K562 (cell line): ENCODE data around the gene CTF1. TPM values are rescaled to one million over a fixed set of nuclear protein-coding genes. Genes with fewer than 3 reads are reported as not detected.

ENCODE experiments used
- ATAC-seq: fragments of 200-7000 bp; cut with Tn5 transposase; 3 replicates; pipeline ENCODE4 v1.9.1; 2020; ENCODE audit warnings: moderate library complexity
- BruUV-seq: library from RNA; stranded (reverse); fragments of 400-500 nt; replicated peaks from 2 replicates; lab custom pipeline; 2021; lab: Mats Ljungman, UMichigan
- CTCF ChIA-PET: fragments of 300-600 bp; formaldehyde crosslinking; extraction: SDS; loops from one replicate; lab custom pipeline; 2021; ENCODE audit warnings: low intra/inter-chr PET ratio; lab: Yijun Ruan, JAX
- POLR2A ChIA-PET: fragments of 300-600, 350-650 bp; sonication (Branson Sonifier 250); formaldehyde crosslinking; extraction: SDS; loops from one replicate; lab custom pipeline; 2021; ENCODE audit warnings: antibody characterized with exemption, inconsistent platforms; lab: Yijun Ruan, JAX
- DNase-seq, 4 experiments: peaks; one replicate each; pipeline versions ENCODE4 v3.0.0 to v3.0.0-alpha.2; 2011 to 2018; ENCODE audit warnings: low spot score in 3 of 4, mixed read lengths in 3 of 4; ENCODE audit errors: extremely low read depth in 1 of 4
- FAIRE-seq: peaks from 2 replicates; lab custom pipeline; 2011; peaks lifted over from hg19 to GRCh38; lab: Jason Lieb, UNC
- H2AFZ ChIP-seq: 2 replicates; pipeline ENCODE4 v1.6.0; 2011; ENCODE audit warnings: low read depth, low read length, control low read depth, inconsistent platforms
- H3K27ac ChIP-seq: fragments of 200-600 bp; 3 replicates; pipeline ENCODE4 v1.8.0; 2011; ENCODE audit warnings: low read depth, mild to moderate bottlenecking, control low read depth, inconsistent platforms, low read length, moderate library complexity, mixed read lengths; ENCODE audit errors: extremely low read depth
- H3K27me3 ChIP-seq, 2 experiments: fragments of 300-600 bp in 1 of 2; 2 replicates in 1 of 2; 3 replicates in 1 of 2; pipeline versions ENCODE4 v1.6.0 to v1.8.0; 2011; ENCODE audit warnings: inconsistent platforms in 2 of 2, low read length in 2 of 2, mild to moderate bottlenecking in 1 of 2, mixed read lengths in 1 of 2, moderate library complexity in 1 of 2; ENCODE audit not compliant: control insufficient read depth in 2 of 2, insufficient read depth in 2 of 2
- H3K36me3 ChIP-seq: fragments of 300-600 bp; 3 replicates; pipeline ENCODE4 v1.8.0; 2011; ENCODE audit warnings: mild to moderate bottlenecking, low read length, inconsistent platforms; ENCODE audit not compliant: control insufficient read depth, insufficient read depth
- H3K4me1 ChIP-seq, 2 experiments: fragments of 200-600 bp in 1 of 2; replicated peaks in 1 of 2; 2 replicates in 1 of 2; 3 replicates in 1 of 2; pipeline versions ENCODE4 v1.5.1 to v1.8.0; 2011; ENCODE audit warnings: inconsistent platforms in 2 of 2, low read length in 2 of 2, mild to moderate bottlenecking in 1 of 2, mixed read lengths in 1 of 2, moderate library complexity in 1 of 2; ENCODE audit not compliant: control insufficient read depth in 2 of 2, insufficient read depth in 2 of 2
- H3K4me2 ChIP-seq: 2 replicates; pipeline ENCODE4 v1.6.1; 2011; ENCODE audit warnings: low read length, control low read depth, inconsistent platforms, mixed read lengths; ENCODE audit not compliant: insufficient read depth
- H3K4me3 ChIP-seq: fragments of 200-600 bp; sonication (generic), shearing (Covaris generic); 2 replicates; pipeline ENCODE4 v1.5.1; 2016; ENCODE audit warnings: control low read depth, inconsistent platforms
- H3K79me2 ChIP-seq: fragments of 200-600 bp; 3 replicates; pipeline ENCODE4 v1.8.0; 2011; ENCODE audit warnings: low read length, inconsistent platforms; ENCODE audit not compliant: control insufficient read depth, insufficient read depth
- H3K9ac ChIP-seq, 2 experiments: 2 replicates each; pipeline versions ENCODE4 v1.6.0 to v1.6.1; 2011; ENCODE audit warnings: low read depth in 2 of 2, low read length in 2 of 2, control low read depth in 1 of 2, inconsistent platforms in 1 of 2, mild to moderate bottlenecking in 1 of 2, mixed read lengths in 1 of 2; ENCODE audit not compliant: insufficient read depth in 1 of 2
- H3K9me1 ChIP-seq: one replicate; pipeline ENCODE4 v1.6.0; 2011; ENCODE audit warnings: inconsistent platforms, mild to moderate bottlenecking, low read length, moderate library complexity; ENCODE audit not compliant: control insufficient read depth, insufficient read depth
- H3K9me3 ChIP-seq: replicated peaks from 2 replicates; pipeline ENCODE4 v1.5.1; 2011; ENCODE audit warnings: low read depth, low read length, inconsistent platforms; ENCODE audit not compliant: control insufficient read depth, insufficient read depth
- H4K20me1 ChIP-seq: replicated peaks from 2 replicates; pipeline ENCODE4 v1.6.1; 2011; ENCODE audit warnings: low read length, inconsistent platforms, mixed read lengths; ENCODE audit not compliant: control insufficient read depth, insufficient read depth
- HDGF ChIP-seq: fragments of 450-650 bp; IDR thresholded peaks from 2 replicates; pipeline ENCODE4 v1.6.1; 2016
- ILK ChIP-seq: fragments of 450-650 bp; IDR thresholded peaks from 2 replicates; pipeline ENCODE4 v1.6.1; 2016; ENCODE audit warnings: missing genetic modification characterization, low read depth, mild to moderate bottlenecking, missing compliant biosample characterization, moderate library complexity, borderline replicate concordance
- KLF6 ChIP-seq: fragments of 250-450 bp; sonication (Bioruptor Pico); IDR thresholded peaks from 2 replicates; pipeline ENCODE4 v1.4.0; 2020; ENCODE audit warnings: mild to moderate bottlenecking, moderate library complexity, borderline replicate concordance
- NONO ChIP-seq, 2 experiments: fragments of 200-400 bp in 1 of 2; fragments of 450-650 bp in 1 of 2; formaldehyde crosslinking in 1 of 2; IDR thresholded peaks; 2 replicates each; pipeline ENCODE4 v1.6.1; 2017; ENCODE audit warnings: low read depth in 2 of 2, mild to moderate bottlenecking in 2 of 2, moderate library complexity in 2 of 2, low read length in 1 of 2
- PHB2 ChIP-seq: fragments of 450-650 bp; IDR thresholded peaks from 2 replicates; pipeline ENCODE4 v1.6.1; 2017; ENCODE audit warnings: low read depth
- POLR2G ChIP-seq: fragments of 200-400 bp; formaldehyde crosslinking; IDR thresholded peaks from 2 replicates; pipeline ENCODE4 v1.6.1; 2017; ENCODE audit warnings: low read depth, mild to moderate bottlenecking, antibody characterized with exemption, low read length, moderate library complexity
- RBFOX2 ChIP-seq: fragments of 200-400 bp; formaldehyde crosslinking; IDR thresholded peaks from 2 replicates; pipeline ENCODE4 v1.6.1; 2017; ENCODE audit warnings: low read depth, mild to moderate bottlenecking, low read length, moderate library complexity
- RBM34 ChIP-seq: fragments of 200-400 bp; formaldehyde crosslinking; IDR thresholded peaks from 2 replicates; pipeline ENCODE4 v1.6.1; 2018; ENCODE audit warnings: low read length, borderline replicate concordance; ENCODE audit not compliant: insufficient read depth
- WGBS: fragments of 100-300 bp; shearing (Covaris generic); methylation state at CpG from one replicate; pipeline ENCODE4 v1.1.6; 2016; ENCODE audit warnings: low coverage, mixed read lengths; ENCODE audit not compliant: insufficient coverage; ENCODE audit errors: missing lambda C conversion rate; 5-methylcytosine and 5-hydroxymethylcytosine counted together
- in situ Hi-C: fragments of 300-500 bp; cut with MboI; formaldehyde crosslinking; loops from 4 replicates; pipeline ENCODE4 v1.15.0; 2018; ENCODE audit warnings: inconsistent platforms, mixed read lengths
- intact Hi-C: fragments of 100-400 bp; cut with micrococcal nuclease; formaldehyde crosslinking; loops from 2 replicates; pipeline ENCODE4 v1.14.2; 2022
- polyA plus RNA-seq, 8 experiments: library from polyadenylated mRNA; depleted of rRNA in 4 of 8; stranded (reverse) in 5 of 8; unstranded in 3 of 8; fragments of >200 nt; fragmentation: Nextera tagmentation in 2 of 8; fragmentation: Illumina TruSeq in 1 of 8; extraction: Ambion mirVana in 2 of 8; extraction: Trizol in 1 of 8; gene quantifications; 2 replicates each; pipeline versions ENCODE4 v1.2.1 to v1.2.3, GENCODE V29; 2011 to 2014; ENCODE audit warnings: inconsistent platforms in 1 of 8, missing spikeins in 1 of 8
- total RNA-seq, 7 experiments: library from RNA; depleted of rRNA in 6 of 7; stranded (reverse); fragments of >200 nt in 6 of 7; fragmentation: Illumina TruSeq in 2 of 7; extraction: Trizol in 2 of 7; gene quantifications; 2 replicates each; pipeline versions ENCODE4 v1.2.1 to v1.2.3, GENCODE V29; 2011 to 2021; ENCODE audit warnings: low replicate concordance in 1 of 7
- TF ChIP-seq, protein P1 (sequence below), 2 experiments: fragments of 450-650 bp in 1 of 2; sonication (generic) in 1 of 2; formaldehyde crosslinking; conservative IDR thresholded peaks; 2 replicates each; pipeline versions ENCODE4 v1.4.0 to v1.8.1; 2020 to 2022; ENCODE audit warnings: mild to moderate bottlenecking in 1 of 2, missing genetic modification reagents in 1 of 2

Gene CTF1
- total and polyA plus RNA-seq, 9 of the 15 experiments (the other 6 are each of a cell fraction or from before 2014, with no cell fraction given): 0.24 to 2.5 (median 0.44) TPM

GRCh38 chr16:30887927-30888326 lies 8.5 kb upstream of the CTF1 start:
- Histone ChIP-seq H3K27ac (no peak overlapping the region), H2AFZ (no peak overlapping the region), H3K9ac (no peak overlapping the region), H3K36me3 (peaks cover 61% of the 10 kb centered on the region; the same call in 2 of the 3 replicates), H3K9me3 (no peaks in the 10 kb centered on the region), H3K4me2 (no peak overlapping the region), H4K20me1 (no peaks in the 10 kb centered on the region), H3K79me2 (peaks cover 5% of the 10 kb centered on the region), H3K27me3 (no peaks in the 10 kb centered on the region), H3K4me3 (no peak overlapping the region), H3K9me1 (no peaks in the 10 kb centered on the region), H3K4me1 (peaks cover 5 to 13% of the 10 kb centered on the region in 2 experiments; a peak in 4 of 5 replicates)
- ChIA-PET CTCF (no interaction called here), POLR2A (interaction anchor here (1.0 kb wide), 1 partner anchor 11 kb away, joined by 3 read pairs; no protein-coding TSS in a partner anchor)
- FAIRE-seq (no peak), ATAC-seq (no peak), DNase-seq (no peak)
- intact Hi-C loops: no loop called here
- TF ChIP-seq ILK (tag) (no peak), NONO (IDR thresholded peaks at IDR 0.05; ENCODE audit: low read depth in 2 of 2, low read length in 1 of 2) (no peak), RBM34 (no peak), PHB2 (no peak), POLR2G (peak; percentile 40; the same call in 1 of the 2 replicates), HDGF (no peak), RBFOX2 (0 out of 2 replicates have a peak, but pooled peaks have one; percentile 33), KLF6 (CRISPR knock-in tag) (no peak)
- TF ChIP-seq, protein P1, sequence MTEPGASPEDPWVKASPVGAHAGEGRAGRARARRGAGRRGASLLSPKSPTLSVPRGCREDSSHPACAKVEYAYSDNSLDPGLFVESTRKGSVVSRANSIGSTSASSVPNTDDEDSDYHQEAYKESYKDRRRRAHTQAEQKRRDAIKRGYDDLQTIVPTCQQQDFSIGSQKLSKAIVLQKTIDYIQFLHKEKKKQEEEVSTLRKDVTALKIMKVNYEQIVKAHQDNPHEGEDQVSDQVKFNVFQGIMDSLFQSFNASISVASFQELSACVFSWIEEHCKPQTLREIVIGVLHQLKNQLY (CRISPR knock-in tag; conservative IDR thresholded peaks at IDR 0.05): no peak
- in situ Hi-C loops: no loop called here
- WGBS: 92% methylated on average over 9 of the region's 9 CpGs
- no TSS peak for BruUV-seq
